H1 (cell line): Measurements from ENCODE around the gene GGA1. TPM values are rescaled to one million over a fixed set of nuclear protein-coding genes. Genes with fewer than 3 reads are reported as not detected.

Experiments
- CTCF ChIA-PET: fragments of 300-600 bp; sonication (Branson Sonifier 250); formaldehyde crosslinking; loops from one replicate; lab custom pipeline; 2021; ENCODE audit not compliant: partially characterized antibody; lab: Charles Lee
- POLR2A ChIA-PET: fragments of 300-600 bp; sonication (Branson Sonifier 250); formaldehyde crosslinking; loops from one replicate; lab custom pipeline; 2021; ENCODE audit warnings: inconsistent platforms; ENCODE audit not compliant: partially characterized antibody; lab: Charles Lee
- DNase-seq, 2 experiments: peaks; one replicate each; pipeline versions ENCODE4 v3.0.0 to v3.0.0-alpha.2; 2010 to 2022; ENCODE audit warnings: low spot score in 2 of 2, low read depth in 1 of 2, mixed read lengths in 1 of 2
- FAIRE-seq: peaks from 2 replicates; lab custom pipeline; 2011; peaks lifted over from hg19 to GRCh38; lab: Jason Lieb, UNC
- H2AFZ ChIP-seq: 2 replicates; pipeline ENCODE4 v1.8.1; 2012; ENCODE audit warnings: low read length, inconsistent platforms
- H2AK5ac ChIP-seq: 2 replicates; pipeline ENCODE4 v1.6.1; 2013; ENCODE audit warnings: low read depth, low read length
- H2BK120ac ChIP-seq: replicated peaks from 2 replicates; pipeline ENCODE3; 2013; ENCODE audit warnings: low read depth, low read length, inconsistent platforms
- H2BK12ac ChIP-seq: 2 replicates; pipeline ENCODE4 v1.6.1; 2013; ENCODE audit warnings: low read depth, low read length
- H2BK15ac ChIP-seq: 2 replicates; pipeline ENCODE4 v1.6.1; 2013; ENCODE audit warnings: low read length
- H2BK20ac ChIP-seq: 2 replicates; pipeline ENCODE4 v1.6.1; 2013; ENCODE audit warnings: low read length
- H2BK5ac ChIP-seq: 2 replicates; pipeline ENCODE4 v1.6.1; 2013; ENCODE audit warnings: low read depth, low read length
- H3K14ac ChIP-seq: 2 replicates; pipeline ENCODE4 v1.6.1; 2013; ENCODE audit warnings: inconsistent platforms; ENCODE audit not compliant: insufficient read length
- H3K18ac ChIP-seq: 2 replicates; pipeline ENCODE4 v1.6.1; 2013; ENCODE audit warnings: low read length; ENCODE audit errors: extremely low read depth
- H3K23ac ChIP-seq: 2 replicates; pipeline ENCODE4 v1.6.1; 2013; ENCODE audit warnings: inconsistent platforms; ENCODE audit not compliant: insufficient read length
- H3K23me2 ChIP-seq: 2 replicates; pipeline ENCODE4 v1.6.1; 2013; ENCODE audit warnings: low read depth, low read length
- H3K27ac ChIP-seq: 2 replicates; pipeline ENCODE4 v1.6.1; 2011; ENCODE audit warnings: low read depth, low read length, inconsistent platforms
- H3K27me3 ChIP-seq, 4 experiments: replicated peaks in 1 of 4; 1 replicate in 1 of 4; 2 replicates in 3 of 4; pipeline versions ENCODE4 v1.6.1 to v1.8.1; 2011 to 2013; ENCODE audit warnings: low read length in 3 of 4, mild to moderate bottlenecking in 3 of 4, inconsistent platforms in 2 of 4, mixed read lengths in 2 of 4, moderate library complexity in 1 of 4; ENCODE audit not compliant: control insufficient read depth in 3 of 4, insufficient read depth in 3 of 4; ENCODE audit errors: extremely low read depth in 1 of 4
- H3K36me3 ChIP-seq, 4 experiments: 2 replicates each; pipeline versions ENCODE4 v1.6.1 to v1.8.1; 2011 to 2013; ENCODE audit warnings: mild to moderate bottlenecking in 4 of 4, low read length in 3 of 4, moderate library complexity in 2 of 4, control low read depth in 1 of 4, inconsistent platforms in 1 of 4; ENCODE audit not compliant: insufficient read depth in 4 of 4, control insufficient read depth in 2 of 4
- H3K4ac ChIP-seq: replicated peaks from 2 replicates; pipeline ENCODE3; 2013; ENCODE audit warnings: low read length, low read depth, mixed read lengths, inconsistent platforms; ENCODE audit not compliant: insufficient read length
- H3K4me1 ChIP-seq, 4 experiments: replicated peaks in 1 of 4; 1 replicate in 1 of 4; 2 replicates in 3 of 4; pipeline versions ENCODE4 v1.6.1 to v1.8.1; 2011 to 2013; ENCODE audit warnings: low read length in 3 of 4, inconsistent platforms in 2 of 4, mixed read lengths in 1 of 4; ENCODE audit not compliant: insufficient read depth in 4 of 4, control insufficient read depth in 3 of 4
- H3K4me2 ChIP-seq, 2 experiments: 2 replicates each; pipeline versions ENCODE4 v1.6.1 to v1.8.1; 2011 to 2013; ENCODE audit warnings: low read depth in 2 of 2, low read length in 2 of 2, control low read depth in 1 of 2, inconsistent platforms in 1 of 2, mild to moderate bottlenecking in 1 of 2; ENCODE audit not compliant: insufficient read depth in 1 of 2
- H3K4me3 ChIP-seq, 4 experiments: fragments of 200-600, 300-600 bp in 1 of 4; sonication (generic), shearing (Covaris generic), sonication (Bioruptor Twin) in 1 of 4; 2 replicates each; pipeline versions ENCODE4 v1.5.1 to v1.8.1; 2011 to 2016; ENCODE audit warnings: low read length in 4 of 4, low read depth in 3 of 4, control low read depth in 2 of 4, inconsistent platforms in 2 of 4, mild to moderate bottlenecking in 2 of 4, mixed read lengths in 1 of 4, moderate library complexity in 1 of 4; ENCODE audit not compliant: insufficient read depth in 2 of 4; ENCODE audit errors: extremely low read depth in 1 of 4
- H3K56ac ChIP-seq: replicated peaks from 2 replicates; pipeline ENCODE3; 2013; ENCODE audit warnings: low read depth, mild to moderate bottlenecking, mixed read lengths, low read length, inconsistent platforms; ENCODE audit not compliant: insufficient read length
- H3K79me1 ChIP-seq: 2 replicates; pipeline ENCODE4 v1.6.1; 2013; ENCODE audit warnings: low read depth, low read length, control low read depth
- H3K79me2 ChIP-seq, 2 experiments: 2 replicates each; pipeline versions ENCODE4 v1.6.1 to v1.8.1; 2012 to 2013; ENCODE audit warnings: low read length in 2 of 2, mild to moderate bottlenecking in 2 of 2, inconsistent platforms in 1 of 2; ENCODE audit not compliant: insufficient read depth in 2 of 2, control insufficient read depth in 1 of 2
- H3K9ac ChIP-seq, 4 experiments: replicated peaks in 1 of 4; 1 replicate in 1 of 4; 2 replicates in 3 of 4; pipeline versions ENCODE4 v1.6.1 to v1.8.1; 2011 to 2013; ENCODE audit warnings: low read depth in 3 of 4, low read length in 3 of 4, control low read depth in 2 of 4, mild to moderate bottlenecking in 2 of 4, moderate library complexity in 2 of 4, inconsistent platforms in 1 of 4; ENCODE audit errors: extremely low read depth in 1 of 4
- H3K9me3 ChIP-seq, 2 experiments: 2 replicates each; pipeline versions ENCODE4 v1.6.1 to v1.8.1; 2012 to 2013; ENCODE audit warnings: mild to moderate bottlenecking in 2 of 2, moderate library complexity in 2 of 2, control low read depth in 1 of 2, inconsistent platforms in 1 of 2, low read depth in 1 of 2, low read length in 1 of 2, mixed read lengths in 1 of 2; ENCODE audit not compliant: insufficient read depth in 2 of 2
- H4K20me1 ChIP-seq, 2 experiments: replicated peaks in 1 of 2; 2 replicates each; pipeline versions ENCODE3 to v1.8.1; 2011 to 2013; ENCODE audit warnings: inconsistent platforms in 2 of 2, low read length in 2 of 2, mild to moderate bottlenecking in 1 of 2; ENCODE audit not compliant: insufficient read depth in 2 of 2, control insufficient read depth in 1 of 2
- H4K5ac ChIP-seq: 2 replicates; pipeline ENCODE4 v1.6.1; 2013; ENCODE audit warnings: low read length, low read depth, mixed read lengths, inconsistent platforms; ENCODE audit not compliant: insufficient read length
- H4K8ac ChIP-seq: 2 replicates; pipeline ENCODE4 v1.8.0; 2013; ENCODE audit warnings: mild to moderate bottlenecking, moderate library complexity, low read length, inconsistent platforms; ENCODE audit not compliant: insufficient read depth; ENCODE audit errors: extremely low read depth
- H4K91ac ChIP-seq: replicated peaks from 2 replicates; pipeline ENCODE3; 2013; ENCODE audit warnings: low read length, mixed read lengths, inconsistent platforms; ENCODE audit not compliant: insufficient read length
- CHD1 ChIP-seq: IDR thresholded peaks from 2 replicates; pipeline ENCODE4 v1.6.1; 2012; ENCODE audit warnings: low read depth, low read length, improper control_type of control experiment
- NANOG ChIP-seq: IDR thresholded peaks from 2 replicates; pipeline ENCODE4 v1.6.1; 2011; ENCODE audit warnings: low read length, low read depth, mild to moderate bottlenecking, inconsistent platforms; ENCODE audit not compliant: insufficient read depth, poor library complexity, severe bottlenecking
- RBBP5 ChIP-seq: IDR thresholded peaks from 2 replicates; pipeline ENCODE4 v1.7.1; 2012; ENCODE audit warnings: low read depth, mild to moderate bottlenecking, inconsistent platforms, low read length, moderate library complexity, borderline replicate concordance
- RNF2 ChIP-seq: fragments of 200-900, 300-1000 bp; sonication (generic); IDR thresholded peaks from 2 replicates; pipeline ENCODE4 v1.7.1; 2016; ENCODE audit warnings: borderline replicate concordance, low read depth, mild to moderate bottlenecking, antibody characterized with exemption, low read length; ENCODE audit not compliant: poor library complexity, severe bottlenecking; ENCODE audit errors: missing control alignments
- SP1 ChIP-seq: IDR thresholded peaks from 2 replicates; pipeline ENCODE4 v1.6.1; 2011; ENCODE audit warnings: low read depth, low read length
- SUZ12 ChIP-seq: fragments of 200-600 bp; sonication (generic); IDR thresholded peaks from 2 replicates; pipeline ENCODE4 v1.6.1; 2012; ENCODE audit warnings: mild to moderate bottlenecking, inconsistent platforms, low read length, moderate library complexity, mixed read lengths
- TCF12 ChIP-seq: IDR thresholded peaks from 2 replicates; pipeline ENCODE4 v1.6.1; 2011; ENCODE audit warnings: low read depth, mild to moderate bottlenecking, low read length
- WGBS, 2 experiments: shearing (Covaris generic) in 1 of 2; methylation state at CpG; one replicate each; pipeline versions ENCODE4 v1.1.6 to v1.1.7; 2013 to 2015; ENCODE audit warnings: low lambda C conversion rate in 2 of 2, mixed read lengths in 2 of 2, inconsistent platforms in 1 of 2, low coverage in 1 of 2, missing lambda C conversion rate in 1 of 2; ENCODE audit not compliant: insufficient replicate concordance in 2 of 2, insufficient coverage in 1 of 2, insufficient read length in 1 of 2; ENCODE audit errors: extremely low coverage in 1 of 2, missing lambda C conversion rate in 1 of 2; 5-methylcytosine and 5-hydroxymethylcytosine counted together
- polyA plus RNA-seq, 7 experiments: library from polyadenylated mRNA; depleted of rRNA in 3 of 7; stranded (reverse) in 5 of 7; unstranded in 2 of 7; fragments of >200 nt in 5 of 7; fragments of 200-250 nt in 2 of 7; gene quantifications; 1 replicate in 5 of 7; 2 replicates in 1 of 7; 4 replicates in 1 of 7; pipeline versions ENCODE4 v1.2.1 to v1.2.3, GENCODE V29; 2011 to 2013; ENCODE audit warnings: missing spikeins in 2 of 7, mixed read lengths in 2 of 7
- total RNA-seq: library from RNA; stranded (reverse); fragmentation: NEBNext Ultra II Directional; extraction: Animal tissue kit (Norgen Biotek cat#: 25700); gene quantifications from 2 replicates; pipeline ENCODE4 v1.2.1, GENCODE V29; 2021

GGA1 gene
- total and polyA plus RNA-seq, 2 of the 8 experiments (the other 6 are each of a cell fraction or from before 2014, with no cell fraction given): 49.3 to 57.2 TPM

DNA sequence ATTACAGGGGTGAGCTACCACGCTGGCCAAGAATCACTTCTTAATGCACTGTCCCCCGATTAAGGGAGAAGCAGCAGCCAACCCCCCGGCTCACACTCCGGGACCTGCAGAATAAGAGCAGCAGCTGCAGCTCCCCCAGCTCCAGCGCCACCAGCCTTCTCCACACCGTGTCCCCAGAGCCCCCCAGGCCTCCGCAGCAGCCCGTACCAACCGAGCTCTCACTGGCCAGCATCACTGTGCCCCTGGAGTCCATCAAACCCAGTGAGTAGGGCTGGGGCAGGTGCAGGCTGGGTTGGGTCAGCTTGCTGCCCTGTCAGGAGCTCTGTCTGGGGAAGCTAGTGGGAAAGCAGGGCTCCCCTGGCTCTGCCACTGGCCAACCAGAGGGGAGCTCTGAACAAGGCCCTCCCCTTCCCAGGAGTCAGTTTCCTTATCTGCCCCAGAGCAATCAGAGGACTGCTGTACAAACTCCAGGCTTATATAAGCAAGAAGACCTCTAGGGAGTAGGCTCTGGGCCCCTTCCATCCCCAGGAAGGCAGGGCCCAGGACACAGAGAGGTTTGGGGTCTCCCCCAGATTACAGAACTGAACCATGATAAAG, 22.3 kb downstream of the GGA1 start:
- FAIRE-seq: no peak
- Histone ChIP-seq H3K27ac (no peak overlapping the region), H3K36me3 (no peaks in the 10 kb centered on the region; a peak in 2 of 8 replicates), H3K14ac (no peak overlapping the region), H3K4me3 (no peak overlapping the region), H3K9ac (no peak overlapping the region), H3K4me1 (peaks cover 5 to 21% (median 16%) of the 10 kb centered on the region in 4 experiments), H3K4ac (no peak overlapping the region), H3K27me3 (no peaks in the 10 kb centered on the region), H3K23me2 (no peaks in the 10 kb centered on the region), H2AFZ (no peak overlapping the region)
- POLR2A ChIA-PET: interaction anchor here (0.8 to 5.4 kb wide), 7 partner anchors 7 to 51 kb away, joined by 3 to 32 read pairs (median 7); partner anchors contain the start of gene GGA1
- no peak for TF ChIP-seq RNF2
- TF ChIP-seq SP1: no peak
- no peak for TF ChIP-seq NANOG
- no peak for TF ChIP-seq CHD1
- no peak for TF ChIP-seq RBBP5
- no peak for TF ChIP-seq TCF12
- no peak for TF ChIP-seq SUZ12
- TF ChIP-seq, all 59 proteins: peak for 0
- H2BK12ac ChIP-seq: no peak overlapping the region
- no peak overlapping the region for H3K4me2 ChIP-seq
- H3K79me2 ChIP-seq: no peaks in the 10 kb centered on the region
- H2BK5ac ChIP-seq: no peak overlapping the region
- H2AK5ac ChIP-seq: no peak overlapping the region
- no peak overlapping the region for H2BK20ac ChIP-seq
- no peaks in the 10 kb centered on the region for H3K79me1 ChIP-seq
- H2BK120ac ChIP-seq: no peak overlapping the region
- peaks cover 0 to 2% of the 10 kb centered on the region in 2 experiments for H4K20me1 ChIP-seq
- no peak overlapping the region for H3K18ac ChIP-seq
- H3K56ac ChIP-seq: no peak overlapping the region
- no peak overlapping the region for H2BK15ac ChIP-seq
- no peak overlapping the region for H4K8ac ChIP-seq
- WGBS, 2 experiments: 90% methylated on average over 9 of the region's 9 CpGs; no CpG with 5 or more reads in 1 of the 2 experiments
- H4K91ac ChIP-seq: no peak overlapping the region
- CTCF ChIA-PET: interaction anchor here (1.0 to 11.1 kb wide), 7 partner anchors 8 to 762 kb away, joined by 4 to 140 read pairs (median 6); partner anchors contain the start of genes GGA1 and SH3BP1
- H3K9me3 ChIP-seq: no peaks in the 10 kb centered on the region
- DNase-seq: no peak
- H3K23ac ChIP-seq: no peak overlapping the region
- H4K5ac ChIP-seq: no peak overlapping the region
